GM23338 (cell line): ENCODE results near the gene RNF168. TPM values are rescaled to one million over a fixed set of nuclear protein-coding genes. Genes with fewer than 3 reads are reported as not detected.
A peak's percentile ranks its signal among the peaks of the same experiment; 100 is the strongest.
"Not testable (repeated sequence)": the region's sequence is repeated elsewhere in the genome, so short reads cannot be mapped to it uniquely, and the experiment has no call there.

ENCODE experiments used
- ATAC-seq: fragments of 200-7000 bp; cut with Tn5 transposase; 3 replicates; pipeline ENCODE4 v1.9.1; 2020
- DNase-seq: peaks from one replicate; pipeline ENCODE4 v3.0.0-alpha.2; 2015; ENCODE audit warnings: low spot score
- H2AFZ ChIP-seq: fragments of 200-600 bp; sonication (generic); 2 replicates; pipeline ENCODE4 v1.8.0; 2016; ENCODE audit warnings: antibody characterized with exemption, mild to moderate bottlenecking, moderate library complexity
- H3F3A ChIP-seq: fragments of 200-600 bp; sonication (generic); replicated peaks from 2 replicates; pipeline ENCODE4 v1.8.0; 2017; ENCODE audit warnings: antibody characterized with exemption, mixed run types, low read depth
- H3K27ac ChIP-seq: fragments of 200-600 bp; sonication (generic); 2 replicates; pipeline ENCODE4 v1.6.1; 2016; ENCODE audit warnings: low read depth
- H3K27me3 ChIP-seq: fragments of 200-600 bp; sonication (generic); 2 replicates; pipeline ENCODE4 v1.8.0; 2016; ENCODE audit warnings: mild to moderate bottlenecking, mixed run types, moderate library complexity; ENCODE audit not compliant: insufficient read depth
- H3K36me3 ChIP-seq: fragments of 200-600 bp; sonication (generic); 2 replicates; pipeline ENCODE4 v1.8.0; 2016; ENCODE audit warnings: mild to moderate bottlenecking; ENCODE audit not compliant: insufficient read depth
- H3K4me1 ChIP-seq: fragments of 200-600 bp; sonication (generic); 2 replicates; pipeline ENCODE4 v1.8.0; 2016; ENCODE audit warnings: mild to moderate bottlenecking, moderate library complexity; ENCODE audit not compliant: insufficient read depth
- H3K4me2 ChIP-seq: fragments of 200-600 bp; sonication (generic); 2 replicates; pipeline ENCODE4 v1.7.1; 2017; ENCODE audit warnings: mixed run types
- H3K4me3 ChIP-seq: fragments of 200-600 bp; sonication (generic); 2 replicates; pipeline ENCODE4 v1.6.1; 2016; ENCODE audit warnings: mixed run types
- H3K79me2 ChIP-seq: fragments of 200-600 bp; sonication (generic); replicated peaks from 2 replicates; pipeline ENCODE4 v1.8.0; 2017; ENCODE audit warnings: mild to moderate bottlenecking; ENCODE audit not compliant: insufficient read depth
- H3K9me2 ChIP-seq: fragments of 200-600 bp; sonication (generic); 2 replicates; pipeline ENCODE4 v1.8.0; 2017; ENCODE audit not compliant: insufficient read depth
- H4K20me1 ChIP-seq: fragments of 200-600 bp; sonication (generic); replicated peaks from 2 replicates; pipeline ENCODE4 v1.8.0; 2017; ENCODE audit warnings: mild to moderate bottlenecking; ENCODE audit not compliant: insufficient read depth
- H3K27ac Mint-ChIP-seq: 2 replicates; pipeline ENCODE4 v1.8.0; 2020; ENCODE audit warnings: inconsistent platforms, mild to moderate bottlenecking, moderate library complexity, mixed read lengths
- H3K27me3 Mint-ChIP-seq: 3 replicates; pipeline ENCODE4 v1.8.0; 2022; ENCODE audit warnings: low read depth, mild to moderate bottlenecking, moderate library complexity, mixed read lengths, inconsistent platforms; ENCODE audit not compliant: insufficient read depth, poor library complexity
- H3K36me3 Mint-ChIP-seq: 3 replicates; pipeline ENCODE4 v1.8.0; 2021; ENCODE audit warnings: low read depth, mild to moderate bottlenecking, inconsistent platforms, moderate library complexity, mixed read lengths
- H3K4me1 Mint-ChIP-seq: 3 replicates; pipeline ENCODE4 v1.8.0; 2020; ENCODE audit warnings: mild to moderate bottlenecking, inconsistent platforms, mixed read lengths
- H3K4me3 Mint-ChIP-seq: 3 replicates; pipeline ENCODE4 v1.8.0; 2021; ENCODE audit warnings: moderate library complexity, mild to moderate bottlenecking, inconsistent platforms, mixed read lengths
- H3K9me3 Mint-ChIP-seq: 3 replicates; pipeline ENCODE4 v1.8.0; 2020; ENCODE audit warnings: moderate library complexity, mild to moderate bottlenecking, inconsistent platforms, mixed read lengths
- CREB1 ChIP-seq: fragments of 250-450 bp; sonication (Bioruptor Pico); IDR thresholded peaks from 2 replicates; pipeline ENCODE4 v1.5.0; 2020; ENCODE audit warnings: low read depth, mild to moderate bottlenecking, moderate library complexity
- EZH2 ChIP-seq: fragments of 200-600 bp; sonication (generic); IDR thresholded peaks from one replicate; pipeline ENCODE4 v1.8.0; 2017; ENCODE audit warnings: antibody characterized with exemption, mild to moderate bottlenecking, low read depth; ENCODE audit not compliant: unreplicated experiment
- EZH2phosphoT487 ChIP-seq: fragments of 200-600 bp; sonication (generic); IDR thresholded peaks from one replicate; pipeline ENCODE4 v1.8.1; 2018; ENCODE audit warnings: antibody characterized with exemption; ENCODE audit not compliant: unreplicated experiment
- JUNB ChIP-seq: IDR thresholded peaks from one replicate; pipeline ENCODE4 v1.6.1; 2016; ENCODE audit warnings: antibody characterized with exemption; ENCODE audit not compliant: unreplicated experiment
- NANOG ChIP-seq: IDR thresholded peaks from 2 replicates; pipeline ENCODE4 v1.6.1; 2016; ENCODE audit warnings: antibody characterized with exemption, borderline replicate concordance
- POLR2AphosphoS5 ChIP-seq: IDR thresholded peaks from 2 replicates; pipeline ENCODE4 v1.6.1; 2016; ENCODE audit warnings: antibody characterized with exemption, low read depth
- polyA plus RNA-seq: library from polyadenylated mRNA; unstranded; fragments of >200 nt; fragmentation: Nextera tagmentation; extraction: Ambion mirVana; gene quantifications from 2 replicates; pipeline ENCODE4 v1.2.1, GENCODE V29; 2016
- total RNA-seq: library from RNA; depleted of rRNA; stranded (reverse); fragments of >200 nt; shearing (Covaris generic); gene quantifications from 2 replicates; pipeline ENCODE4 v1.2.3, GENCODE V29; 2014
- TF ChIP-seq, protein P1 (sequence below), 2 experiments: fragments of 200-600 bp in 1 of 2; sonication (generic) in 1 of 2; conservative IDR thresholded peaks; 2 replicates each; pipeline versions ENCODE4 v1.5.1 to v1.6.1; 2016 to 2017; ENCODE audit warnings: antibody characterized with exemption in 2 of 2, low read depth in 2 of 2, mild to moderate bottlenecking in 2 of 2, moderate library complexity in 1 of 2
- TF ChIP-seq, protein P2 (sequence below): IDR thresholded peaks from one replicate; pipeline ENCODE4 v1.6.1; 2018; ENCODE audit warnings: antibody characterized with exemption; ENCODE audit not compliant: unreplicated experiment
- TF ChIP-seq, protein P3 (sequence below): IDR thresholded peaks from 2 replicates; pipeline ENCODE4 v1.6.1; 2016; ENCODE audit warnings: antibody characterized with exemption
- TF ChIP-seq, protein P4 (sequence below): fragments of 250-450 bp; sonication (Bioruptor Pico); IDR thresholded peaks from 2 replicates; pipeline ENCODE4 v1.5.0; 2020; ENCODE audit warnings: mild to moderate bottlenecking, moderate library complexity

Gene RNF168
- total and polyA plus RNA-seq, 2 experiments from 2014 or later = 33.0 to 53.0 TPM

DNA sequence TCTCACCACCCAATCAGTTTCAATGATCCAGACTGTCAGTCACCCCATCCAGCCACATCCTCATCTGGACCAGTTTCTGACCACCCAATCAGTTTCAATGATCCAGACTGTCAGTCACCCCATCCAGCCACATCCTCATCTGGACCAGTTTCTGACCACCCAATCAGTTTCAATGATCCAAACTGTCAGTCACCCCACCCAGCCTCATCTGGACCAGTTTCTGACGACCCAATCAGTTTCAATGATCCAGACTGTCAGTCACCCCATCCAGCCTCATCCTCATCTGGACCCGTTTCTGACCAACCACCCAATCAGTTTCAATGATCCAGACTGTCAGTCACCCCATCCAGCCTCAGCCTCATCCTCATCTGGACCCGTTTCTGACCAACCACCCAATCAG lies 33.4 kb downstream of the RNF168 start:
- H3K36me3 Mint-ChIP-seq = peaks cover 37% of the 10 kb centered on the region
- not testable (repeated sequence) for H3K9me3 Mint-ChIP-seq, H3K4me2 ChIP-seq, H2AFZ ChIP-seq, ATAC-seq, H4K20me1 ChIP-seq, H3K27ac Mint-ChIP-seq, H3K4me3 Mint-ChIP-seq, H3K27me3 ChIP-seq, DNase-seq, H3F3A ChIP-seq, H3K9me2 ChIP-seq, H3K4me1 ChIP-seq, H3K27me3 Mint-ChIP-seq, H3K4me3 ChIP-seq, H3K4me1 Mint-ChIP-seq, H3K27ac ChIP-seq, H3K79me2 ChIP-seq
- peaks cover 32% of the 10 kb centered on the region for H3K36me3 ChIP-seq

DNA sequence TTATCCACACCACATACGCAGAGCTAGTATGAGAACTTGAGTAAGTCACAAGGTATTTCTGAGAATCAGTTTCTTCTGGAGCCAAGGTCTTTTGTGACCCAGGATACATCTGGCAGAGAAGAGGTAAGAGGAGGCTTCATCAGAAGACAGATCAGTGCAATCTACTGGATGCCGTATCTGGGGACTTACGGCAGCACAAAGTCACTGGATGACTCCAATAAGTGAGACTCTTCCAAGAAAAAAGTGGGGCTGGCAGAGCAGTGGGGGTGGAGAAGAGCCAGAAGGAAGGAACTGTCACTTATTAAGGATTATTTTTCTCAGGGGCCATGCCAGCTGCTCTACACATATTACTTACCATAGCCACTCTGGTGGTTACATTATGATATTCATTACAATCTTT lies 39.8 kb downstream of the RNF168 start:
- H4K20me1 ChIP-seq = no peaks in the 10 kb centered on the region
- no peak overlapping the region for H3K4me2 ChIP-seq
- peaks cover 7% of the 10 kb centered on the region for H3K27me3 Mint-ChIP-seq
- no peaks in the 10 kb centered on the region for H3K9me3 Mint-ChIP-seq
- H3K4me3 ChIP-seq = no peak overlapping the region
- no peaks in the 10 kb centered on the region for H3K4me1 Mint-ChIP-seq
- H3K36me3 ChIP-seq = no peaks in the 10 kb centered on the region
- 0 out of 2 replicates have a peak, but pooled peaks cover 3% of the 10 kb centered on the region for H3F3A ChIP-seq
- peaks cover 8% of the 10 kb centered on the region; the same call in 2 of the 3 replicates for H3K36me3 Mint-ChIP-seq
- H3K79me2 ChIP-seq = no peaks in the 10 kb centered on the region
- H3K27ac ChIP-seq = no peak overlapping the region
- no peaks in the 10 kb centered on the region; the same call in 1 of the 2 replicates for H3K9me2 ChIP-seq
- ATAC-seq (no peak), DNase-seq (no peak)
- H3K27me3 ChIP-seq = no peaks in the 10 kb centered on the region
- no peak overlapping the region for H2AFZ ChIP-seq
- H3K27ac Mint-ChIP-seq = 0 out of 2 replicates have a peak overlapping the region, but pooled peaks have one; percentile 47
- H3K4me1 ChIP-seq = no peaks in the 10 kb centered on the region
- no peak overlapping the region for H3K4me3 Mint-ChIP-seq
- TF ChIP-seq, protein P1, sequence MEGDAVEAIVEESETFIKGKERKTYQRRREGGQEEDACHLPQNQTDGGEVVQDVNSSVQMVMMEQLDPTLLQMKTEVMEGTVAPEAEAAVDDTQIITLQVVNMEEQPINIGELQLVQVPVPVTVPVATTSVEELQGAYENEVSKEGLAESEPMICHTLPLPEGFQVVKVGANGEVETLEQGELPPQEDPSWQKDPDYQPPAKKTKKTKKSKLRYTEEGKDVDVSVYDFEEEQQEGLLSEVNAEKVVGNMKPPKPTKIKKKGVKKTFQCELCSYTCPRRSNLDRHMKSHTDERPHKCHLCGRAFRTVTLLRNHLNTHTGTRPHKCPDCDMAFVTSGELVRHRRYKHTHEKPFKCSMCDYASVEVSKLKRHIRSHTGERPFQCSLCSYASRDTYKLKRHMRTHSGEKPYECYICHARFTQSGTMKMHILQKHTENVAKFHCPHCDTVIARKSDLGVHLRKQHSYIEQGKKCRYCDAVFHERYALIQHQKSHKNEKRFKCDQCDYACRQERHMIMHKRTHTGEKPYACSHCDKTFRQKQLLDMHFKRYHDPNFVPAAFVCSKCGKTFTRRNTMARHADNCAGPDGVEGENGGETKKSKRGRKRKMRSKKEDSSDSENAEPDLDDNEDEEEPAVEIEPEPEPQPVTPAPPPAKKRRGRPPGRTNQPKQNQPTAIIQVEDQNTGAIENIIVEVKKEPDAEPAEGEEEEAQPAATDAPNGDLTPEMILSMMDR (conservative IDR thresholded peaks at IDR 0.05; ENCODE audit: low read depth in 2 of 2) = no peak
- TF ChIP-seq JUNB (no peak), EZH2 (no peak), NANOG (no peak), EZH2phosphoT487 (no peak), POLR2AphosphoS5 (no peak), CREB1 (CRISPR knock-in tag) (no peak)
- TF ChIP-seq, protein P2, sequence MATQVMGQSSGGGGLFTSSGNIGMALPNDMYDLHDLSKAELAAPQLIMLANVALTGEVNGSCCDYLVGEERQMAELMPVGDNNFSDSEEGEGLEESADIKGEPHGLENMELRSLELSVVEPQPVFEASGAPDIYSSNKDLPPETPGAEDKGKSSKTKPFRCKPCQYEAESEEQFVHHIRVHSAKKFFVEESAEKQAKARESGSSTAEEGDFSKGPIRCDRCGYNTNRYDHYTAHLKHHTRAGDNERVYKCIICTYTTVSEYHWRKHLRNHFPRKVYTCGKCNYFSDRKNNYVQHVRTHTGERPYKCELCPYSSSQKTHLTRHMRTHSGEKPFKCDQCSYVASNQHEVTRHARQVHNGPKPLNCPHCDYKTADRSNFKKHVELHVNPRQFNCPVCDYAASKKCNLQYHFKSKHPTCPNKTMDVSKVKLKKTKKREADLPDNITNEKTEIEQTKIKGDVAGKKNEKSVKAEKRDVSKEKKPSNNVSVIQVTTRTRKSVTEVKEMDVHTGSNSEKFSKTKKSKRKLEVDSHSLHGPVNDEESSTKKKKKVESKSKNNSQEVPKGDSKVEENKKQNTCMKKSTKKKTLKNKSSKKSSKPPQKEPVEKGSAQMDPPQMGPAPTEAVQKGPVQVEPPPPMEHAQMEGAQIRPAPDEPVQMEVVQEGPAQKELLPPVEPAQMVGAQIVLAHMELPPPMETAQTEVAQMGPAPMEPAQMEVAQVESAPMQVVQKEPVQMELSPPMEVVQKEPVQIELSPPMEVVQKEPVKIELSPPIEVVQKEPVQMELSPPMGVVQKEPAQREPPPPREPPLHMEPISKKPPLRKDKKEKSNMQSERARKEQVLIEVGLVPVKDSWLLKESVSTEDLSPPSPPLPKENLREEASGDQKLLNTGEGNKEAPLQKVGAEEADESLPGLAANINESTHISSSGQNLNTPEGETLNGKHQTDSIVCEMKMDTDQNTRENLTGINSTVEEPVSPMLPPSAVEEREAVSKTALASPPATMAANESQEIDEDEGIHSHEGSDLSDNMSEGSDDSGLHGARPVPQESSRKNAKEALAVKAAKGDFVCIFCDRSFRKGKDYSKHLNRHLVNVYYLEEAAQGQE = no peak
- TF ChIP-seq, protein P3, sequence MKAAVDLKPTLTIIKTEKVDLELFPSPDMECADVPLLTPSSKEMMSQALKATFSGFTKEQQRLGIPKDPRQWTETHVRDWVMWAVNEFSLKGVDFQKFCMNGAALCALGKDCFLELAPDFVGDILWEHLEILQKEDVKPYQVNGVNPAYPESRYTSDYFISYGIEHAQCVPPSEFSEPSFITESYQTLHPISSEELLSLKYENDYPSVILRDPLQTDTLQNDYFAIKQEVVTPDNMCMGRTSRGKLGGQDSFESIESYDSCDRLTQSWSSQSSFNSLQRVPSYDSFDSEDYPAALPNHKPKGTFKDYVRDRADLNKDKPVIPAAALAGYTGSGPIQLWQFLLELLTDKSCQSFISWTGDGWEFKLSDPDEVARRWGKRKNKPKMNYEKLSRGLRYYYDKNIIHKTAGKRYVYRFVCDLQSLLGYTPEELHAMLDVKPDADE = no peak
- TF ChIP-seq, protein P4, sequence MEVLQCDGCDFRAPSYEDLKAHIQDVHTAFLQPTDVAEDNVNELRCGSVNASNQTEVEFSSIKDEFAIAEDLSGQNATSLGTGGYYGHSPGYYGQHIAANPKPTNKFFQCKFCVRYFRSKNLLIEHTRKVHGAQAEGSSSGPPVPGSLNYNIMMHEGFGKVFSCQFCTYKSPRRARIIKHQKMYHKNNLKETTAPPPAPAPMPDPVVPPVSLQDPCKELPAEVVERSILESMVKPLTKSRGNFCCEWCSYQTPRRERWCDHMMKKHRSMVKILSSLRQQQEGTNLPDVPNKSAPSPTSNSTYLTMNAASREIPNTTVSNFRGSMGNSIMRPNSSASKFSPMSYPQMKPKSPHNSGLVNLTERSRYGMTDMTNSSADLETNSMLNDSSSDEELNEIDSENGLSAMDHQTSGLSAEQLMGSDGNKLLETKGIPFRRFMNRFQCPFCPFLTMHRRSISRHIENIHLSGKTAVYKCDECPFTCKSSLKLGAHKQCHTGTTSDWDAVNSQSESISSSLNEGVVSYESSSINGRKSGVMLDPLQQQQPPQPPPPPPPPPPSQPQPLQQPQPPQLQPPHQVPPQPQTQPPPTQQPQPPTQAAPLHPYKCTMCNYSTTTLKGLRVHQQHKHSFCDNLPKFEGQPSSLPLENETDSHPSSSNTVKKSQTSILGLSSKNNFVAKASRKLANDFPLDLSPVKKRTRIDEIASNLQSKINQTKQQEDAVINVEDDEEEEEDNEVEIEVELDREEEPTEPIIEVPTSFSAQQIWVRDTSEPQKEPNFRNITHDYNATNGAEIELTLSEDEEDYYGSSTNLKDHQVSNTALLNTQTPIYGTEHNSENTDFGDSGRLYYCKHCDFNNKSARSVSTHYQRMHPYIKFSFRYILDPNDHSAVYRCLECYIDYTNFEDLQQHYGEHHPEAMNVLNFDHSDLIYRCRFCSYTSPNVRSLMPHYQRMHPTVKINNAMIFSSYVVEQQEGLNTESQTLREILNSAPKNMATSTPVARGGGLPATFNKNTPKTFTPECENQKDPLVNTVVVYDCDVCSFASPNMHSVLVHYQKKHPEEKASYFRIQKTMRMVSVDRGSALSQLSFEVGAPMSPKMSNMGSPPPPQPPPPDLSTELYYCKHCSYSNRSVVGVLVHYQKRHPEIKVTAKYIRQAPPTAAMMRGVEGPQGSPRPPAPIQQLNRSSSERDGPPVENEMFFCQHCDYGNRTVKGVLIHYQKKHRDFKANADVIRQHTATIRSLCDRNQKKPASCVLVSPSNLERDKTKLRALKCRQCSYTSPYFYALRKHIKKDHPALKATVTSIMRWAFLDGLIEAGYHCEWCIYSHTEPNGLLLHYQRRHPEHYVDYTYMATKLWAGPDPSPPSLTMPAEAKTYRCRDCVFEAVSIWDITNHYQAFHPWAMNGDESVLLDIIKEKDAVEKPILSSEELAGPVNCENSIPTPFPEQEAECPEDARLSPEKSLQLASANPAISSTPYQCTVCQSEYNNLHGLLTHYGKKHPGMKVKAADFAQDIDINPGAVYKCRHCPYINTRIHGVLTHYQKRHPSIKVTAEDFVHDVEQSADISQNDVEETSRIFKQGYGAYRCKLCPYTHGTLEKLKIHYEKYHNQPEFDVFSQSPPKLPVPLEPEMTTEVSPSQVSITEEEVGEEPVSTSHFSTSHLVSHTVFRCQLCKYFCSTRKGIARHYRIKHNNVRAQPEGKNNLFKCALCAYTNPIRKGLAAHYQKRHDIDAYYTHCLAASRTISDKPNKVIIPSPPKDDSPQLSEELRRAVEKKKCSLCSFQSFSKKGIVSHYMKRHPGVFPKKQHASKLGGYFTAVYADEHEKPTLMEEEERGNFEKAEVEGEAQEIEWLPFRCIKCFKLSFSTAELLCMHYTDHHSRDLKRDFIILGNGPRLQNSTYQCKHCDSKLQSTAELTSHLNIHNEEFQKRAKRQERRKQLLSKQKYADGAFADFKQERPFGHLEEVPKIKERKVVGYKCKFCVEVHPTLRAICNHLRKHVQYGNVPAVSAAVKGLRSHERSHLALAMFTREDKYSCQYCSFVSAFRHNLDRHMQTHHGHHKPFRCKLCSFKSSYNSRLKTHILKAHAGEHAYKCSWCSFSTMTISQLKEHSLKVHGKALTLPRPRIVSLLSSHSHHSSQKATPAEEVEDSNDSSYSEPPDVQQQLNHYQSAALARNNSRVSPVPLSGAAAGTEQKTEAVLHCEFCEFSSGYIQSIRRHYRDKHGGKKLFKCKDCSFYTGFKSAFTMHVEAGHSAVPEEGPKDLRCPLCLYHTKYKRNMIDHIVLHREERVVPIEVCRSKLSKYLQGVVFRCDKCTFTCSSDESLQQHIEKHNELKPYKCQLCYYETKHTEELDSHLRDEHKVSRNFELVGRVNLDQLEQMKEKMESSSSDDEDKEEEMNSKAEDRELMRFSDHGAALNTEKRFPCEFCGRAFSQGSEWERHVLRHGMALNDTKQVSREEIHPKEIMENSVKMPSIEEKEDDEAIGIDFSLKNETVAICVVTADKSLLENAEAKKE = no peak
